ENCODE data around the gene CXCR6. TPM values are rescaled to one million over a fixed set of nuclear protein-coding genes. Genes with fewer than 3 reads are reported as not detected.

CXCR6 gene
- not detected in 2 replicates for total RNA-seq

GRCh38 chr3:45943207-45943846, at the start of gene CXCR6:
CXCR6 (plus strand) TSS chr3:45943464; CDS start chr3:45946482, 3,018 bp downstream.

GRCh38 chr3:45995236-45996192, 52.2 kb downstream of the CXCR6 start, which contains the start of gene FYCO1:
FYCO1 (minus strand) TSS chr3:45995824; CDS start chr3:45984910, 10,914 bp downstream.

Small RNAs within 50 kb of the gene (small RNA-seq; reads per million reads assigned to genes)
- not detected for gene RF00019

Other genes with a start within 250 kb of the CXCR6 start
- gene SLC6A20, start 146.9 kb upstream of the CXCR6 start, total RNA-seq, result not detected in 2 replicates
- 18.8 and 24.8 TPM in 2 replicates for gene LZTFL1, start 101.3 kb upstream of the CXCR6 start, total RNA-seq
- not detected in 2 replicates for gene CCR9, start 56.9 kb upstream of the CXCR6 start, total RNA-seq
- 26.8 and 31.0 TPM in 2 replicates for gene FYCO1, start 52.4 kb downstream of the CXCR6 start, total RNA-seq
- not detected in 2 replicates for gene XCR1, start 84.0 kb downstream of the CXCR6 start, total RNA-seq